Subcutaneous adipose tissue (tissue), 4 donors: ENCODE data around the gene CHN2. TPM values are rescaled to one million over a fixed set of nuclear protein-coding genes. Genes with fewer than 3 reads are reported as not detected.

ENCODE experiments used
- CTCF ChIP-seq: fragments of 450-650 bp; IDR thresholded peaks from one replicate; pipeline ENCODE4 v1.5.1; 2016; ENCODE audit warnings: low read depth, mild to moderate bottlenecking, control low read depth, antibody characterized with exemption, moderate library complexity
- total RNA-seq, 4 donors: library from RNA; depleted of rRNA; stranded (reverse); fragments of >200 nt; gene quantifications; one replicate each; pipeline ENCODE4 v1.1.0, GENCODE V29; 2016

Gene CHN2
- total RNA-seq, 4 donors from 2014 or later = 10.0 to 19.4 (median 13.8) TPM

- TF ChIP-seq CTCF = no peak
Measured at GRCh38 chr7:29413626-29414136, 219.1 kb downstream of the CHN2 start.

GRCh38 chr7:29414216-29414615, 219.6 kb downstream of the CHN2 start:
- no peak for TF ChIP-seq CTCF

- TF ChIP-seq CTCF = no peak
Measured at GRCh38 chr7:29415215-29415614, 220.6 kb downstream of the CHN2 start.

- TF ChIP-seq CTCF = no peak
Measured at GRCh38 chr7:29416276-29416937, 221.8 kb downstream of the CHN2 start.

- no peak for TF ChIP-seq CTCF
Measured at GRCh38 chr7:29416938-29417305, 222.3 kb downstream of the CHN2 start.

- no peak for TF ChIP-seq CTCF
Measured at GRCh38 chr7:29418056-29418455, 223.5 kb downstream of the CHN2 start.

GRCh38 chr7:29418651-29419050, 224.1 kb downstream of the CHN2 start:
- TF ChIP-seq CTCF = no peak
